ENCODE measurements around the gene EPAS1. TPM values are rescaled to one million over a fixed set of nuclear protein-coding genes. Genes with fewer than 3 reads are reported as not detected.

The EPAS1 gene
- total RNA-seq, 1 experiment from 2014 or later: 146 TPM

GRCh38 chr2:46356991-46357390 is 59.8 kb downstream of the EPAS1 start:
- ChIA-PET POLR2A (interaction anchor here (1.6 to 1.8 kb wide), 2 partner anchors 47 to 58 kb away, joined by 4 to 6 read pairs; no protein-coding TSS in a partner anchor), CTCF (interaction anchor here (0.6 to 2.4 kb wide), 4 partner anchors 62 to 326 kb away, joined by 3 to 5 read pairs (median 3); no protein-coding TSS in a partner anchor)
- Mint-ChIP-seq H3K36me3 (ENCODE audit: insufficient read depth, unreplicated experiment) (peaks cover 61% of the 10 kb centered on the region), H3K4me3 (ENCODE audit: unreplicated experiment) (no peak overlapping the region), H3K27me3 (ENCODE audit: insufficient read depth, unreplicated experiment) (no peaks in the 10 kb centered on the region), H3K9me3 (ENCODE audit: unreplicated experiment) (no peaks in the 10 kb centered on the region), H3K4me1 (ENCODE audit: insufficient read depth, unreplicated experiment) (no peaks in the 10 kb centered on the region), H3K27ac (ENCODE audit: low read depth, unreplicated experiment) (no peak overlapping the region)
- intact Hi-C loops (cut with micrococcal nuclease): no loop called here
- BruUV-seq (replicated peaks): no TSS peak
- no peak for TF ChIP-seq CTCF (IDR thresholded peaks at IDR 0.05; ENCODE audit: unreplicated experiment)
- DNase-seq (ENCODE audit: unreplicated experiment): no peak

- Mint-ChIP-seq H3K9me3 (ENCODE audit: unreplicated experiment) (no peaks in the 10 kb centered on the region), H3K4me3 (ENCODE audit: unreplicated experiment) (no peak overlapping the region), H3K36me3 (ENCODE audit: insufficient read depth, unreplicated experiment) (peaks cover 68% of the 10 kb centered on the region), H3K4me1 (ENCODE audit: insufficient read depth, unreplicated experiment) (peaks cover 7% of the 10 kb centered on the region), H3K27ac (ENCODE audit: low read depth, unreplicated experiment) (no peak overlapping the region), H3K27me3 (ENCODE audit: insufficient read depth, unreplicated experiment) (no peaks in the 10 kb centered on the region)
- CTCF ChIA-PET: no interaction called here
- no peak for DNase-seq (ENCODE audit: unreplicated experiment)
- POLR2A ChIA-PET: interaction anchor here (0.5 kb wide), 1 partner anchor 29 kb away, joined by 3 read pairs; no protein-coding TSS in a partner anchor
- TF ChIP-seq CTCF (IDR thresholded peaks at IDR 0.05; ENCODE audit: unreplicated experiment): no peak
- BruUV-seq (replicated peaks): no TSS peak
- intact Hi-C loops (cut with micrococcal nuclease): no loop called here
These were observed 61.5 kb downstream of the EPAS1 start for GRCh38 chr2:46358713-46359112.

DNA sequence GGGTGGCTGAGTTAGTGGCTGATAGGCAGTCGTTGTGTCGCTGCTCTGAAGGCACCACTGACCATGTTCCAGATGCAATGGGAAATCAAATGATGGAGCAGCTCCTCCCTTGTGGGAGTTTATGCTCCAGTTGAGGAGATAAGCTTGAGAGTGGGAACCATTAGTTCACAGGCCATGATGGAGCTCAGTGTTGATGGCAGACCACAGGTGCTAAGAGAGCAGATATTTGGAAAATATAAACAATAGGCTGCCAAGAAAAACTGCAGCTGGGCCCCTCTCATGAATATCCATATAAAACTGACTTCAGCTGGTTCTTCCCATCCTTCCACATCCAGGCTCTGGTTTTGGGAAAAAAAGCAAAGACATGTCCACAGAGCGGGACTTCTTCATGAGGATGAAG is 63.1 kb downstream of the EPAS1 start:
- no TSS peak for BruUV-seq (replicated peaks)
- H3K27ac Mint-ChIP-seq (ENCODE audit: low read depth, unreplicated experiment): no peak overlapping the region
- intact Hi-C loops (cut with micrococcal nuclease): no loop called here
- H3K9me3 Mint-ChIP-seq (ENCODE audit: unreplicated experiment): no peaks in the 10 kb centered on the region
- H3K4me3 Mint-ChIP-seq (ENCODE audit: unreplicated experiment): no peak overlapping the region
- ChIA-PET CTCF (interaction anchor here (0.8 kb wide), 1 partner anchor 62 kb away, joined by 4 read pairs; no protein-coding TSS in a partner anchor), POLR2A (interaction anchor here (1.1 kb wide), 1 partner anchor 64 kb away, joined by 6 read pairs; the partner anchor contains the start of gene EPAS1)
- H3K36me3 Mint-ChIP-seq (ENCODE audit: insufficient read depth, unreplicated experiment): peaks cover 81% of the 10 kb centered on the region
- TF ChIP-seq CTCF (IDR thresholded peaks at IDR 0.05; ENCODE audit: unreplicated experiment): no peak
- no peaks in the 10 kb centered on the region for H3K27me3 Mint-ChIP-seq (ENCODE audit: insufficient read depth, unreplicated experiment)
- H3K4me1 Mint-ChIP-seq (ENCODE audit: insufficient read depth, unreplicated experiment): peaks cover 9% of the 10 kb centered on the region
- no peak for DNase-seq (ENCODE audit: unreplicated experiment)

DNA sequence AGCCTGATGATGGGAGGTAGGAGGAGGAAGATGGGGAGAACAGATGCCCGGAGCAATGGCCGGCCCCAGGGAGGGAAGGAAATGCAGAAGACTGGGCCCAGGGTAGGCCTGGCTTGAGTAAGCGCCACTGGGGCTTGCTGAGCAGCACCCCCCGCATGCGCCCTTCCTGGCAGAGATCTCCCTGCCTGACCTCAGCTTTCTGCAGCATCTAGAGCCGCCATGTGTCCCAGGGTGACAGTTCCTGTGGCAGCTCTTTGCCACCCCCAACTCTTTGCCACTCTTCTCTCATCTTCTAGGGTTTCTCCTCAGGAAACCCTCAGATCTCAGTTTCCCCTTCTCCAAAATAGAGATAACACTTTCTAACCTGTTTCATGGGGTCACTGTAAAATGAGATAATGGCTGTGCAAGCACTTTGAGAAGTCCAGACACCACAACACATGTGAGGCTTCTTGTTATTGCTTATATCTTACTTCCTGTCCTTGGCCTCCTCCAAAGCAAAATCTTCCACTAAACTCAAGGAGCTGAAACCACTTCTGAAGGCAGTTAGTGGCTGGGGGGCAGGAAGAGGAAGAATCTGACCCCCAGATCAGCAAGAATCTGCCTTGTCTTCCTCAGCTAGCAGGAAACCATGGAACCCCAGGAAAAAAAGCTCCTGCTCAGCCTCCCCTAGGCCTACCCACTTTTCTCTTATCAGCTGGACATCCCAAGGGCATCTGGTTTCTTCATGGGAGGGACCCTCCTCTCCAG is 64.9 kb downstream of the EPAS1 start:
- intact Hi-C loops (cut with micrococcal nuclease): no loop called here
- DNase-seq (ENCODE audit: unreplicated experiment): no peak
- Mint-ChIP-seq H3K4me3 (ENCODE audit: unreplicated experiment) (no peak overlapping the region), H3K36me3 (ENCODE audit: insufficient read depth, unreplicated experiment) (peaks cover 77% of the 10 kb centered on the region), H3K9me3 (ENCODE audit: unreplicated experiment) (no peaks in the 10 kb centered on the region), H3K27me3 (ENCODE audit: insufficient read depth, unreplicated experiment) (no peaks in the 10 kb centered on the region), H3K4me1 (ENCODE audit: insufficient read depth, unreplicated experiment) (peaks cover 9% of the 10 kb centered on the region), H3K27ac (ENCODE audit: low read depth, unreplicated experiment) (no peak overlapping the region)
- no TSS peak for BruUV-seq (replicated peaks)
- ChIA-PET POLR2A (interaction anchor here (0.5 to 1.3 kb wide), 3 partner anchors 8 to 299 kb away, joined by 3 read pairs; no protein-coding TSS in a partner anchor), CTCF (interaction anchor here (0.6 to 3.0 kb wide), 8 partner anchors 9 to 351 kb away, joined by 3 to 13 read pairs (median 5); partner anchors contain the start of gene EPAS1)
- TF ChIP-seq CTCF (IDR thresholded peaks at IDR 0.05; ENCODE audit: unreplicated experiment): no peak
